ENCODE data around the gene SOSTDC1.

DNA sequence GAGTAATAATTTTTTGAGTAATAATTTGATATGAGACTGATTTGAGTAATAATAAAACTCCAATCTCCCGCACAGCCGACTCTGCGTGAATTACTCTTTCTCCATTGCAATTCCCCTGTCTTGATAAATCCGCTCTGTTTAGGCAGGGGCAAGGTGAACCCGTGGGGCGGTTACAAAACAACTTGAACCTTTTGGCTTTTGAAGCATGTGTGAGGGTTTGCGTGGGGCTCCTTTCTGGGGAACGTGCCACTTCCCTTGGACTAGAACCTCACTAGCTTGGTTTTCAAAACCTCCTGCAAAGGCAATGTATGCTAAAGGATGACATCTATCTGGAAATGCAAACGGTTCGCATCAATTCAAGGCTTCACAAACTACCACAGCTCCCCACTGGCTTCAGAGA, 45.7 kb downstream of the SOSTDC1 start:
- TF ChIP-seq, protein P1, sequence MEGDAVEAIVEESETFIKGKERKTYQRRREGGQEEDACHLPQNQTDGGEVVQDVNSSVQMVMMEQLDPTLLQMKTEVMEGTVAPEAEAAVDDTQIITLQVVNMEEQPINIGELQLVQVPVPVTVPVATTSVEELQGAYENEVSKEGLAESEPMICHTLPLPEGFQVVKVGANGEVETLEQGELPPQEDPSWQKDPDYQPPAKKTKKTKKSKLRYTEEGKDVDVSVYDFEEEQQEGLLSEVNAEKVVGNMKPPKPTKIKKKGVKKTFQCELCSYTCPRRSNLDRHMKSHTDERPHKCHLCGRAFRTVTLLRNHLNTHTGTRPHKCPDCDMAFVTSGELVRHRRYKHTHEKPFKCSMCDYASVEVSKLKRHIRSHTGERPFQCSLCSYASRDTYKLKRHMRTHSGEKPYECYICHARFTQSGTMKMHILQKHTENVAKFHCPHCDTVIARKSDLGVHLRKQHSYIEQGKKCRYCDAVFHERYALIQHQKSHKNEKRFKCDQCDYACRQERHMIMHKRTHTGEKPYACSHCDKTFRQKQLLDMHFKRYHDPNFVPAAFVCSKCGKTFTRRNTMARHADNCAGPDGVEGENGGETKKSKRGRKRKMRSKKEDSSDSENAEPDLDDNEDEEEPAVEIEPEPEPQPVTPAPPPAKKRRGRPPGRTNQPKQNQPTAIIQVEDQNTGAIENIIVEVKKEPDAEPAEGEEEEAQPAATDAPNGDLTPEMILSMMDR (IDR thresholded peaks at IDR 0.05) = no peak
- TF ChIP-seq POLR2A (IDR thresholded peaks at IDR 0.05) = no peak

Measured in Peyer's patch (tissue), 4 donors.